NCI-H187 treated with DMSO at 0.1 percent for 48 hours (cell line): Measurements from ENCODE around the gene NCSTN.
"Not testable (repeated sequence)": the region's sequence is repeated elsewhere in the genome, so short reads cannot be mapped to it uniquely, and the experiment has no call there.

Experiments
- DNase-seq: peaks from one replicate; lab custom pipeline; 2025; lab: John Stamatoyannopoulos, UW

The NCSTN gene

GRCh38 chr1:160371346-160371631 is 28.1 kb downstream of the NCSTN start:
- no peak for DNase-seq

GRCh38 chr1:160371756-160372155 is 28.6 kb downstream of the NCSTN start:
- no peak for DNase-seq

- no peak for DNase-seq
Observed at GRCh38 chr1:160373696-160374095, 30.5 kb downstream of the NCSTN start.

- DNase-seq: no peak
Observed at GRCh38 chr1:160374306-160375110, 31.3 kb downstream of the NCSTN start.

GRCh38 chr1:160375788-160376524 is 32.8 kb downstream of the NCSTN start:
- DNase-seq: no peak

GRCh38 chr1:160376525-160377131 is 33.4 kb downstream of the NCSTN start:
- DNase-seq: peak; percentile 72

GRCh38 chr1:160377585-160378206 is 34.5 kb downstream of the NCSTN start:
- no peak for DNase-seq

GRCh38 chr1:160384812-160385211 is 41.6 kb downstream of the NCSTN start:
- not testable (repeated sequence) for DNase-seq

GRCh38 chr1:160388406-160388805 is 45.2 kb downstream of the NCSTN start:
- DNase-seq: not testable (repeated sequence)

- no peak for DNase-seq
Observed at GRCh38 chr1:160394673-160395072, 51.5 kb downstream of the NCSTN start.

- no peak for DNase-seq
Observed at GRCh38 chr1:160397651-160398050, 54.5 kb downstream of the NCSTN start.

- no peak for DNase-seq
Observed at GRCh38 chr1:160398823-160399222, 55.6 kb downstream of the NCSTN start.

GRCh38 chr1:160399544-160400222 is 56.5 kb downstream of the NCSTN start:
- no peak for DNase-seq

GRCh38 chr1:160400223-160400645 is 57.1 kb downstream of the NCSTN start, which contains the start of gene VANGL2:
Gene VANGL2 (plus strand): TSS chr1:160400564. CDS start chr1:160415838, 15,274 bp downstream.
- peak; percentile 29 for DNase-seq

GRCh38 chr1:160400646-160401486 is 57.7 kb downstream of the NCSTN start:
- DNase-seq: no peak

- no peak for DNase-seq
Observed at GRCh38 chr1:160401487-160401805, 58.3 kb downstream of the NCSTN start.

- no peak for DNase-seq
Observed at GRCh38 chr1:160402001-160402795, 59.0 kb downstream of the NCSTN start.

GRCh38 chr1:160403244-160403643 is 60.1 kb downstream of the NCSTN start:
- no peak for DNase-seq

- DNase-seq: no peak
Observed at GRCh38 chr1:160404094-160404493, 60.9 kb downstream of the NCSTN start.

- no peak for DNase-seq
Observed at GRCh38 chr1:160405331-160405877, 62.2 kb downstream of the NCSTN start.
